ENCODE data around the gene NRXN3. TPM values are rescaled to one million over a fixed set of nuclear protein-coding genes. Genes with fewer than 3 reads are reported as not detected.

NRXN3 gene
- total and polyA plus RNA-seq, 2 experiments from 2014 or later: 1.0 to 1.8 TPM

GRCh38 chr14:79275292-79275655 lies 1105.1 kb downstream of the NRXN3 start:
- no peaks in the 10 kb centered on the region for H3K36me3 Mint-ChIP-seq (ENCODE audit: low read depth)
- no peak overlapping the region for H3K4me3 Mint-ChIP-seq
- no peak overlapping the region for H3K27ac Mint-ChIP-seq
- DNase-seq (ENCODE audit: low spot score): no peak
- H3K9me3 Mint-ChIP-seq: no peaks in the 10 kb centered on the region
- TF ChIP-seq EZH2phosphoT487 (IDR thresholded peaks at IDR 0.05; ENCODE audit: unreplicated experiment) (no peak), POLR2AphosphoS5 (IDR thresholded peaks at IDR 0.05; ENCODE audit: low read depth) (no peak), STAT1 (IDR thresholded peaks at IDR 0.05; ENCODE audit: unreplicated experiment) (no peak), REST (IDR thresholded peaks at IDR 0.05; ENCODE audit: unreplicated experiment) (no peak), ETS1 (IDR thresholded peaks at IDR 0.05) (no peak), CTCF (conservative IDR thresholded peaks at IDR 0.05; ENCODE audit: low read depth in 2 of 2) (no peak), ZNF331 (CRISPR knock-in tag; IDR thresholded peaks at IDR 0.05; ENCODE audit: low read depth) (no peak), CREB1 (CRISPR knock-in tag; IDR thresholded peaks at IDR 0.05; ENCODE audit: low read depth) (no peak), JUNB (IDR thresholded peaks at IDR 0.05; ENCODE audit: unreplicated experiment) (no peak), NANOG (IDR thresholded peaks at IDR 0.05; ENCODE audit: borderline replicate concordance) (no peak), ZNF462 (CRISPR knock-in tag; IDR thresholded peaks at IDR 0.05) (no peak), ZNF114 (CRISPR knock-in tag; IDR thresholded peaks at IDR 0.05) (no peak), EZH2 (IDR thresholded peaks at IDR 0.05; ENCODE audit: low read depth, unreplicated experiment) (no peak)
- peaks cover 28% of the 10 kb centered on the region for H3K27me3 ChIP-seq (ENCODE audit: insufficient read depth)
- no peaks in the 10 kb centered on the region for H3K79me2 ChIP-seq (replicated peaks; ENCODE audit: insufficient read depth)
- H3K4me1 ChIP-seq (ENCODE audit: insufficient read depth): no peaks in the 10 kb centered on the region
- no peak overlapping the region for H3K4me3 ChIP-seq
- H3K27ac ChIP-seq (ENCODE audit: low read depth): no peak overlapping the region
- no peaks in the 10 kb centered on the region for H3K36me3 ChIP-seq (ENCODE audit: insufficient read depth)
- peaks cover 3% of the 10 kb centered on the region; the same call in 2 of the 3 replicates for H3K4me1 Mint-ChIP-seq
- no peaks in the 10 kb centered on the region for H3F3A ChIP-seq (replicated peaks; ENCODE audit: low read depth)
- no peaks in the 10 kb centered on the region for H3K9me2 ChIP-seq (ENCODE audit: insufficient read depth)
- H3K4me2 ChIP-seq: no peak overlapping the region
- no peak overlapping the region for H2AFZ ChIP-seq
- no peaks in the 10 kb centered on the region for H4K20me1 ChIP-seq (replicated peaks; ENCODE audit: insufficient read depth)
- peaks cover 29% of the 10 kb centered on the region for H3K27me3 Mint-ChIP-seq (ENCODE audit: insufficient read depth, low read depth, poor library complexity)
- ATAC-seq: no peak

Measured in GM23338 (cell line).